Left colon (tissue), 2 donors: ENCODE results near the gene ELOVL3. TPM values are rescaled to one million over a fixed set of nuclear protein-coding genes. Genes with fewer than 3 reads are reported as not detected.
"Not testable (repeated sequence)": the region's sequence is repeated elsewhere in the genome, so short reads cannot be mapped to it uniquely, and the experiment has no call there.

Experiments
- ATAC-seq: fragments of 200-7000 bp; cut with Tn5 transposase; one replicate; pipeline ENCODE4 v1.9.1; 2020; ENCODE audit warnings: mild to moderate bottlenecking, moderate library complexity
- DNase-seq, 2 donors: peaks; one replicate each; pipeline ENCODE4 v3.0.0-alpha.2; 2020
- intact Hi-C, 2 donors: fragments of 100-400 bp; cut with DNase I in 1 of 2; cut with micrococcal nuclease in 1 of 2; formaldehyde crosslinking; loops; one replicate each; pipeline versions ENCODE4 v1.11.2 to v1.14.0; 2022; cut with DNase I, micrococcal nuclease
- long read RNA-seq: library from polyadenylated mRNA; unstranded; transcript quantifications from one replicate; pipeline ENCODE4 v2.0.0, GENCODE V29; 2021
- total RNA-seq, 2 donors: library from RNA; stranded (reverse); fragmentation: NEBNext Ultra II Directional; extraction: Animal tissue kit (Norgen Biotek cat#: 25700); gene quantifications; one replicate each; pipeline ENCODE4 v1.2.1, GENCODE V29; 2021
- donor health status: DM: no; HTN: no; CAD: no.
- donor health status: DM: yes; HTN: yes; CAD: no.

Gene ELOVL3, protein sequence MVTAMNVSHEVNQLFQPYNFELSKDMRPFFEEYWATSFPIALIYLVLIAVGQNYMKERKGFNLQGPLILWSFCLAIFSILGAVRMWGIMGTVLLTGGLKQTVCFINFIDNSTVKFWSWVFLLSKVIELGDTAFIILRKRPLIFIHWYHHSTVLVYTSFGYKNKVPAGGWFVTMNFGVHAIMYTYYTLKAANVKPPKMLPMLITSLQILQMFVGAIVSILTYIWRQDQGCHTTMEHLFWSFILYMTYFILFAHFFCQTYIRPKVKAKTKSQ
- not detected for total RNA-seq
- long read RNA-seq: 0 reads

DNA sequence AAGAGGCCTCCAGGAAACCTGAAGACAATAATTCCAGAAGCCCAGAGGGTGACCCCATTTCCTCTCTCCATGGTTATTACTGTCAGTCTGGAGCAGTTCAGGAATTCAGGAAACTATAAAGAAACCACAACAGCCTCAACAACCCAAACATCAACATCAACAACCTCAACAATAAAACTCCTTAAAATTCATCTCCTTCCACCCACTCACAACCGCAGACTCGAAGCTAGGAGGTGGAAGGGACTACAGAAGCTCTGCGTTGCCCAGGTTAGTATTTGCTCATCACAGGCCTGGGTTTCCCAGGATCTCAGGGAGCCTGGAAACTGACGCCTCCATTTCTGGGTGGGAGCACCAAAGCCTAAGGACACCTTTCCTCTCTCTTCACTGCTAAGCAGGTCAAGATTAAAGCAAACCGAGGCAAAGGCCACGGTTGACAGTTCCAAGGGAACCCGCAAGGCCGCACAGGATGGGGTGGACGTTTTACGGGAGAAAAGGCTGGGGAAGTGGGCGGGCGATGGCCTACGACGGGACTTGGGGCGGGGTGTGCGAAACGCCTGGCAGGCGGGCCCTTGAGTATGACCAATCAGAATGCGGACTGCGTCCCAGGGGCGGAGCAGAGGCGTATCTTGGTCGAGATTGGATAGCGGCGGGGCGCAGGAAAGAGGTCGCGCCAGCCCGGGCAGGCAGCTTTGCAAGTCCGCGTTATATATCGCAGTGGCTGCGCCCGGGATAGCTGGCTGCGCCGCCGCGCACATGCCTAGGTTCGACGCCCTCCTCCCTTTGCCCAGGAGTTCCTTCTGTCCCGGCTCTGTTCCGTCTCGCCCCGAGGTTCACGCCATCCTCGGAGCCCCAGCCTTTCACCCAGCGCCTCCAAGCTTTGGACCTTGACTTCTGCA, at the start of gene ELOVL3:
ELOVL3 (plus strand) TSS at position 654 of the 896 bp plus-strand sequence. CDS start 250 bp downstream, outside the sequence.
- peak; percentile 93 to 94 for DNase-seq
- peak; percentile 93 for ATAC-seq
- intact Hi-C loops: loop anchor here in 1 of 2 donors (5.0 kb wide), 1 partner anchor 121 kb away; no protein-coding TSS in a partner anchor

DNA sequence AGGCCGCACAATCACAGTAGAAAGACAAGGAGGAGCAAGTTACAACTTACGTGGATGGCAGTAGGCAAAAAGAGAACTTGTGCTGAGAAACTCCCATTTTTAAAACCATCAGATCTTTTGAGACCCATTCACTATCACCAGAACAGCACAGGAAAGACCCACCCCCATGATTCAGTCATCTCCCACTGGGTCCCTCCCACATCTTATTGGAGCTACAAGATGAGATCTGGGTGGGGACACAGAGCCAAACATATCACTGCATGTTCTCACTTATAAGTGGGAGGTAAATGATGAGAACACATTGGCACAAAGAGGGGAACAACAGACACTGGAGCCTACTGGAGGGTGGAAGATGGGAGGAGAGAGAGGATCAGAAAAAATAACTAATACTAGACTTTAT, 41.5 kb upstream of the ELOVL3 start:
- intact Hi-C loops: no loop called here
- no peak for ATAC-seq
- no peak for DNase-seq

DNA sequence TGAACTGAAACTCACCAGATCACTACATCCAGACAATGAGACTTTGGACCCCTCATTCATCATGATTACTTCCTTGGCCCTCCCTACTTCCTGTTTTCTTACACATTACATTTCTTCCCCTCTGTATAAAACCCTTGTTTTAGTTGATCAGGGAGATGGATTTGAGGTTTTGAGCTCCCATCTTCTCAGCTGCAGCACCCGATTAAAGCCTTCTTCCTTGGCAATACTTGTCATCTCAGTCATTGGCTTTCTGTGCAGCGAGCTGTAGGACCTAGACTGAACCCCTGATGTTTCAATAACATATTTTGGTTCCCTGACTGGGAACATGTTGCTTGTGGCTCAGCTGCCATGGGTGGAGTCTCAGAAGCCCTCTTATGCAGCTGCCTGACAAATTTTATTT, 40.8 kb upstream of the ELOVL3 start:
- DNase-seq (no peak), ATAC-seq (no peak)
- intact Hi-C loops: no loop called here

DNA sequence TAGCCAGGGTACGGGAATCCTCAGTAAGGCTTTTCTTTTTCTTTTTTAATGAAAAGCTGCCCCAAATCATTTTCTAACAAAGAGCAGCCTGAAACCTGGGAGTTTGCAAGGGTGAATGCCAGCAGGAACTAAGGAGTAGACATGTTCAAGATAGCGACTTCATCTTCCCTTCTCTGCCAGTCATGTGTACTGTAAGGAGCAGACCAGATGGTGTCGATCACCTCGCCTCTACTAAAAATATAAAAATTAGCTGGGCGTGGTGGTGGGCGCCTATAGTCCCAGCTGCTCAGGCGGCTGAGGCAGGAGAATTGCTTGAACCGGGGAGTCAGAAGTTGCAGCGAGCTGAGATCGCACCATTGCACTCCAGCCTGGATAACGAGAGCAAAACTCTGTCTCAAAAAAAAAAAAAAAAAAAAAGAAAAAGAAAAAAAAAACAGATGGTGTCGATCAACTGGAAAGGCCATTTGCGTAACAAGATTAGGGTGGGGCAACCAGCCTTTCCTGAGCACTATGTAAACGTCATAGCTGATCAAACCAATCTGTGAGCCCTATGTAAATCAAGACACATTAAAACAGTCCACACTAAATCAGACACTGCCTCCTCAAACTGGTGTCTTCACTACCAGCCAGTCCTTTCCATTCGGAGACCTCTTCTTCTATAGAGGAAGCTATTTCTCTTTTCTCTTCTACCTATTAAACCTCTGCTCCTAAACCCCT, 40.1 kb upstream of the ELOVL3 start:
- DNase-seq (no peak), ATAC-seq (no peak)
- intact Hi-C loops: no loop called here

DNA sequence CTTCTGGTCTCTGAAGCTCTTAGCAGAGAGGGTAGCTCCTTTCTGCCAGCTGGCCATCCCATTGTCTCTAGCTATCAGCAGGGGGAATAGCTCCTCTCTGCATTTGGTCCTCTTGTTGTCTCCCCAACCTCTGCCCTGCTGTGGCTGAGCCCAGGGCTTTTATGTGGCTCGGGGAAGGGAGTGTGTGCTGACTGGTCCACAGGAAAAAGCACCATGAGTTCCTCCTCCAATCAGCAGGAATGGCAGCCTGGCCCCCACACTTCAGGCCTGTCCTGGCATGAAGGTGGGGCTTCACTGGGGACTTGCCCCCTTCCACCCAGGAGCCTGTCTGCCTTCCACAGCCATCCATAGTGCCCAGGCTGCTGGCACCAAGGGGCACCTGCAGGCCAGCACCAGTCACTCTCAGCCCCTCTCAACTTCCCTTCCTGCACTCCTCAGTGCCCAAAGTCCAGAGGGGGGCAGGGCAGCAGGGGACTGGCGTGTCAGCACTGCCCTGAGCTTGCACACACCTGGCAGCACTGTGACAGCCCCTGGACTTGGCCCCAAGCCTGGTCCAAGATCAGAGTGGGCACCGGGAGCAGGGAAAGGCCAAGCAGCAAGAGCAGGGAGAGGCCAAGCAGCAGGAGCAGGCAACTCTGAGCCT, 37.7 kb upstream of the ELOVL3 start:
- intact Hi-C loops: no loop called here
- ATAC-seq (peak; percentile 80), DNase-seq (peak; percentile 20 to 37)

DNA sequence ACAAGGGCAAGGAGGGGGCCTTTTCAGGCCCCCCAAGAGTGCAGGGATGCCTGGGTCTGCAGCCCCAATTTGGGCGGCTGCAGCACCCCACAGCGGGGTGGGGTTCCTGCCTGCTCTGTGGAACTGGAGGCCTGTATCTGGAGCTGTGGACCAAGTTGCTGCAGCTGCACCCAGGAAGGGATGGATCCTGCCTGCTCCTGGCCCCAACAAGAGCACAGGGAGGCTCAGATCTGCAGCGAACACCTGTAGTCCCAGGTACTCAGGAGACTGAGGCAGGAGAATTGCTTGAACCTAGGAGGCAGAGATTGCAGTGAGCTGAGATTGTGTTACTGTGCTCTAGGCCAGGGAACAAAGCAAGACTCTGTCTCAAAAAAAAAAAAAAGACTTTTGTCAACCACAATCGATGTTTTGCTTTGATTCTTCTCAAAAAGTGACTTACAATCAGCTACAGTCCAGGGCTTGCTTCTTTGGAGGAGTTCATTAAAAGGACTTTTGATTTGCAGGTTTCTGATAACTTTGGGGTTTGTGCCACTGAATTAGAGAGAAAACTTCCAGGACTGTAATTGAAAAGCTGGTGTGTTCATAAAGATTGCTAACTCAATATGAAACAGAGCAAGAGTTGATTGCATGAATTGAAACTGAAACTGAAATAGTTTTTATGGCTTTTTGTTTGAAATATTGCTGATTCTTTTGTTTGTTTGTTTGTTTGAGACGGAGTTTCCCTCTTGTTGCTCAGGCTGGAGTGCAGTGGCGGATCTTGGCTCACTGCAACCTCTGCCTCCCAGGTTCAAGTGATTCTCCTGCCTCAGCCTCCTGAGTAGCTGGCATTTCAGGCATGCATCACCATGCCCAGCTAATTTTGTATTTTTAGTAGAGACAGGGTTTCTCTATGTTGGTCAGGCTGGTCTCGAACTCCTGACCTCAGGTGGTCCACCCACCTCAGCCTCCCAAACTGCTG, 36.9 kb upstream of the ELOVL3 start:
- peak; percentile 64 for ATAC-seq
- DNase-seq, intact Hi-C loops: not testable (repeated sequence)

DNA sequence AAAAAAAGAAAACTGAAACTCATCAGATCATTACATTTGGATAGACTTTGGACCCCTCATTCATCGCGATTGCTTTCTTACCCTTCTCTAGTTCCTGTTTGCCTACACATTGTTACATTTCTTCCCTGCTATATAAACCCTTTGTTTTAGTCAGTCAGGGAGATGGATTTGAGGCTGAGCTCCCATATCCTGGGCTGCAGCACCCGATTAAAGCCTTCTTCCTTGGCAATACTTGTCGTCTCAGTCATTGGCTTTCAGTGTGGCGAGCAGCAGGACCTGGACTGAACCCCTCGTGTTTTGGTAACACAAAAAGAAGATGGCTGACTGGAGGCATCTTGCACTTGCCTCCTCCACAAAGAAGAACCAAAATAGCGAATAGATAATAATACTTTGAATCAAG, 34.1 kb upstream of the ELOVL3 start:
- ATAC-seq (no peak), DNase-seq (no peak)
- intact Hi-C loops: no loop called here

DNA sequence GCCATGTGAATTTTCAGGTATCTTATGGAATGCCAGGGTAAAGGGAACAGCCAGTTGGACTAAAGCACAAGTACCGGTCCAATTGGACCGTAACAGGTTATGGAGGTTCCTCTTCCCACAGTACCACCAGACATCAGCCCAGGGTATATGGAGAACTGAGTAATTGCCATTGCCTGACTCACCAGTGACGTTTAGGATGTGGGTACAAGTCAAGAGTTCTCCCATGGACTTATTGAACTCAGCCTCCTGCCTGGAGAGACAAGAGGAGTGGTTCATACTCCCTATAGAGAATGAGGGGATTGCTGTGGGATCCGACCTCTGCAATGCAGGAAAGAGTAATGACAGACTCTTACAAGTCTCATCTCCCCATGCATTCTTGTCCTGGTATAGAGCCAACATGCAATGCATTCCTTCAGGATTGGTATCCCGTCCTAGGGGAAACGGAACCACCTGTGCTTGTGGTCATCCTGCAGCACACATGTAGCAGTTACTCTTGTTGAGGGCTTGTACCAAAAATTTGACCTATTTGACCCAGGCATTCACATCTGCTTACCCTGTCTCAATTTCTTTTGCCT, 30.7 kb upstream of the ELOVL3 start:
- intact Hi-C loops: no loop called here
- no peak for DNase-seq
- no peak for ATAC-seq

DNA sequence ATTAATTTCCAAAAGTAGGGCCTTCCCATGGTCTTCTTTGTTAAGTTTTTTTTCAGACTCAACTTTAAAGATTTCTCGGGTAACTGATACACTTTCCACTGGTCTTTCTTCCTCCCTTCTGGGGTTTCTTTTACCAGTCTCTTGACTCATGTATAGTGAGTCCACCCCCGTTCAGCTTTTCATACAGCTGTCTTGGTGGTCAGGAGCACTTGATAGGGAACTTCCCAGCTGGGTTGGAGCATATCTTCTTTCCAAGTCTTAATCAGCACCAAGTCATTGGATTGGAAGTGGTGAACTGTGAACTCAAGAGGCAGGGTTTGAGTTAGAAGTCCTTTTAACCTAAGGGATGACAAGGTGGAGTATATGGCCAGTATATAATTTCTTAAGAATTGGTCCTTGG, 29.2 kb upstream of the ELOVL3 start:
- no peak for DNase-seq
- intact Hi-C loops: no loop called here
- no peak for ATAC-seq

DNA sequence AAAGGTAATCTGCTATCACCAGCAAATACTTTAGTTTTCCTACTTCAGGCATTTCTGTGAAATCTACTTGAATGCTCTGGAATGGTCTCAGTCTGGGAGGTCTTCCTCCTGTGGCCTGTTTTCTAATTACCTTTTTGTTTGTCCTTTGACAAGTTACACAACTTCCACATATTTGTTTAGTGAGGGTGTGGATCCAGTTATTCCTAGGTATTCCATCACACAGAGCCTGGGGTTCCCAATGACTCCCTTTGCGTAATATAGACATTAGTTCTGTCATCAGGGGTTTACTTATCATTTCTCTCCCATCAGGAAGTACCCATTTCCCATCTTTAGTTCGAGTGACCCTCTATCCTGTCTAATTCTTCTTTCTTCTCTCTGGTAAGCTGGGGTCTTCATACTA, 28.1 kb upstream of the ELOVL3 start:
- DNase-seq: no peak
- intact Hi-C loops: no loop called here
- peak; percentile 63 for ATAC-seq

DNA sequence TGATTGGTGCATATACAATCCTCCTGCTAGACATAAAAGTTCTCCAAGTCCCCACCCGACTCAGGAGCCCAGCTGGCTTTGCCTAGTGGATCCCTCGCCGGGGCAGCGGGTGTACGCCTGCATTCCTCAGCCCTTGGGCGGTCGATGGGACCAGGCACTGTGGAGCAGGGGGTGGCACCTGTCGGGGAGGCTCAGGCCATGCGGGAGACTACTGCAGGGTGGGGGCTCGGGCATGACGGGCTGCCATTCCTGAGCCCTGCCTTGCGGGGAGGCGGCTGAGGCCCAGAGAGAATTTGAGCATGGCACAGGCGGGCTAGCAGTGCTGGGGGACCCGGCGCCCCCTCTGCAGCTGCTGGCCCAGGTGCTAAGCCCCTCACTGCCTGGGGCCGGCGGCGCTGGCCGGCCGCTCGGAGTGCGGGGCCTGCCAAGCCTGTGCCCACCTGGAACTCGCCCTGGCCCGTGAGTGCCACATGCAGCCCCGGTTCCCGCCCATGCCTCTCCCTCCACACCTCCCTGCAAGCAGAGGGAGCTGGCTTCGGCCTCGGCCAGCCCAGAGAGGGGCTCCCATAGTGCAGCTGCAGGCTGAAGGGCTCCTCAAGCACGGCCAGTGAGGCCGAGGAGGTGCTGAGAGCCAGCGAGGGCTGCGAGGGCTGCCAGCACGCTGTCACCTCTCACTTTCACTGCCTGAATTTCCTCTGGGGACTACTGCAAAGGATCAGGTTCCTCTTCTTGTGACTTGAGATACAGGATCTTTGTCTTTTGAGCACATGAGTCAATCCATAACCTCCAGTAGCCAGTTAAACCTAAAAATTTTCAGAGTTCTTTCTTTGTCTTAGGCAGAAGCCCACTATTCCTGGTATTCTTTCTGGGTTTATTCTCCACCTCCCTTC, 25.1 kb upstream of the ELOVL3 start:
- no peak for DNase-seq
- ATAC-seq: no peak
- intact Hi-C loops: no loop called here

DNA sequence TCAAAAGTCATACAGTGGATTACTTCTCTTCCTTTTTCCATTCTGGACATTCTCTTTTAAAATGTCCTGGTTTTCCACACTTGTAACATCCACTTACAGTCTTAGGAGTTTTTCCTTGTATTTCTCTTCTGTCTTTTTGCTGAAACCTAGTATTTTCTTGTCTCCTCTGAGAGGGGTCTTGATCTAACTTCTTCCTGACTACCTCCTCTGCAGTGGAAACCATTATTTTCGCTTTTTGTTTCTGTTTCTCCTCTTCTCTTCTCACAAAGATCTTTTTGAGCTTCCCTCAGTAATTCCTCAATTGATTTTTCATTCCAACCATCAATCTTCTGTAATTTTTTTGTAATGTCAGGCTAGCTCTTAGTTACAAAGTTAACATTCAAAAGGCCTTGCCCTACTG, 23.7 kb upstream of the ELOVL3 start:
- DNase-seq (no peak), ATAC-seq (no peak)
- intact Hi-C loops: no loop called here

DNA sequence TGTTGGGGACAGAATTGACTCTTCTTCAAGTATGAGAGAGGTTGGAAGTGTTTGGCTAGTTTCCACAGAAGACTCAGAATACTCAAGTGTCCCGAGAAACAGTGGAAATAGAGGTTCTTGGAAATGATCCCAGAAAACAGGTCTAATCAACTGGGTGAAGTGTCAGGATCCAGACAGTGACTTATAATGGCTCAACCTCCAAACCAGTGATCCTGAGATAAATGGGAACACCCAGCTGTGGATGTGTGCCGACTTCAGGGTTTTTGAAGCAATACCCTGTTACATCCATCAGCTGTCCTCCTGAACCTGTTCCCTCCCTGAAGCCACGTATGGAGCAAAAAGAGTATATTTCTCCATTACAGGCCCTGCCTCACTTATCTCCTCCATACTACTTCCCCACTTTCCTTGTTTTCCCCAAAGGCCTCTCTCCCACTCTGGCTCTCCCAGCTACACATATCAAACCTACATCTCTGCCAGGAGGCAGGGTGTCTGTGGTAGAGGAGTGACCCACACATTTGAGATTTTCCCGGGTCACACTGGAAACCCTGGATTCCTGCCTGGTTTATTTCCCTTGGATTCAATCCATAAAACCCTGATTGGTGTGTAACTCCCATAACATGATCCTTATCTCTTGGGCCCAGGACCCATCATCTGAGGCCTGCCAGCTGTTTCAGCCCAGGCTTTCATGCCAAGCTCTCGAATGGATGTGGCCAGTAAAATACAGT, 17.6 kb upstream of the ELOVL3 start:
- intact Hi-C loops: no loop called here
- DNase-seq (peak in 1 of 2 donors; percentile 20), ATAC-seq (peak; percentile 83)

DNA sequence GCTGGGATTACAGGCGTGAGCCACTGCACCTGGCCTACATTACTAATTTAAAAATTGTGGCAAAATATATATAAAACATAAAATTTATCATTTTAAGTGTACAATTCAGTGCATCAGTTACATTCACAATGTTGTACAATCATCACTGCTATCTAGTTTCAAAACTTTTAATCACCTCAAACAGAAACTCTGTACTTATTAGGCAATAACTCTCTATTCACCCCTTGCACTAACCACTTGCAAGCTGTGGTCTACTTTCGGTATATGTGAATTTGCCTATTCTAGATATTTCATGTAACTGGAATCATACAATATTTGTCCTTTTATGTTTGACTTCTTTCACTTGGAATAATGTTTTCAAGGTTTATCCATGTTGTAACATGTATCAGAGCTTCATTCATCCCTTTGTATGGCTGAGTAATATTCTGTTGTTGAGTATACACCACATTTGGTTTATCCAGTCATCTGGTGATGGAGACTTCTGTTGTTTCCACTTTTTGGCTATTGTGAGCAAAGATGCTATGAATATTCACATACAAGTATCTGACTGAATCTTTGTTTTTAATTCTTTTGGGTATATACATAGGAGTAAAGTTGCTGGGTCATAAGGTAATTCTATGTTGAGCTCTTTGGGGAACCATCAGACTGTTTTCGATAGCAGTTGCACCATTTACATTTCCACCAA, 14.3 kb upstream of the ELOVL3 start:
- ATAC-seq (no peak), DNase-seq (no peak)

DNA sequence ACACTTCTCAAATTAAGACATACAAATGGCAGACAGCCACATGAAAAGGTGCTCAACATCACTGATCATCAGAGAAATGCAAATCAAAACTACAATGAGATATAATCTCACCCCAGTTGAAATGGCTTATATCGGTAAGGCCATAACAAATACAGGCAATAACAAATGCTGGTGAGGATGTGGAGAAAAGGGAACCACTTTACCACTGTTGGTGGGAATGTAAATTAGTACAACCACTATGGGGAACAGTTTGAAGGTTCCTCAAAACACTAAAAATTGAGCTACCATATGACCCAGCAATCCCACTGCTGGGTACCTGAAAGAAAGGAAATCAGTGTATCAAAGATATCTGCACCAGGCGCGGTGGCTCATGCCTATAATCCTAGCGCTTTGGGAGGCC, 12.5 kb upstream of the ELOVL3 start:
- intact Hi-C loops, ATAC-seq, DNase-seq: not testable (repeated sequence)

More for the DNA sequence above, 14.3 kb upstream of the ELOVL3 start:
- intact Hi-C loops: no loop called here
